GM12892 (cell line): ENCODE measurements around the gene BRF1.
"Not testable (repeated sequence)": the region's sequence is repeated elsewhere in the genome, so short reads cannot be mapped to it uniquely, and the experiment has no call there.

Experiments used
- DNase-seq: peaks from one replicate; pipeline ENCODE4 v3.0.0; 2011; ENCODE audit not compliant: insufficient read length
- FAIRE-seq: peaks from 2 replicates; lab custom pipeline; 2011; peaks lifted over from hg19 to GRCh38; lab: Jason Lieb, UNC
- POLR2A ChIP-seq: IDR thresholded peaks from 2 replicates; pipeline ENCODE4 v1.6.1; 2011; ENCODE audit warnings: low read depth, low read length, control low read depth
- POLR2AphosphoS5 ChIP-seq: IDR thresholded peaks from 2 replicates; pipeline ENCODE4 v1.6.1; 2011; ENCODE audit warnings: low read depth, low read length, control low read depth
- TAF1 ChIP-seq: IDR thresholded peaks from 2 replicates; pipeline ENCODE4 v1.6.1; 2011; ENCODE audit warnings: low read depth, mild to moderate bottlenecking, control low read depth, low read length, borderline replicate concordance

BRF1 gene

DNA sequence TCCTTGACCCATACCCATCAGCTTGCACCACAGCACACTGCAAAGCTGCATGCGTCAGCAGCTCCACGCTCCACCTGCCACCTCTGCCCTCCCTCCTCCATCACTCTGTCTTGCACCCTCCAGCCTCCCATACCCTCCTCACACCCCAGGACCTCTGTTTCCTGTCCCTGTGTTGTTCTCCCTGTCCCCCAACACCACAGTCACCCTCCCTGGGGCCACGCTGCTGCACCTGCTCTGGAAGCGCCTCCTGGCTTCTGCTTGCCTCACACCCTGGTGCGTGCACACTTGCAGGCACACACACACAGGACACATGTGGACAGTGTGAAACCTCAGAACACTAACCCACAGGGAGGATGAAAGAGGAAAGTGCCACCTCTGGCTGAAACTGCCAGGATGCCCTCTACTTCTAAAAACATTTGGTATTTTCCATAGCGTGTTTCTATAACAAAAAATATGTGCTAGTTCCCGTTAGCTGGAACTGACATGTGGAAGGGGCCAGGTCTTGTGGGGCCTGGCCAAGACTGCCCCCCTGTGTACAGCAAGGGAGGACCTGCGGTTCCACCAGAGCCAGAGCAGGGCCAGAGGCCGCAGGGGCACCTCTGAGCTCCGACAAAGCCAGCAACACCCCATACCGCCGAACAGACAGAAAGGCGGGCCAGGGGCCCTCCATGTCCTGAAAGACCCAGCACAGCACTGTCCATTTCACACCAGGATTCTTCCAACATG is 10.0 kb downstream of the BRF1 start:
- TF ChIP-seq POLR2AphosphoS5 (no peak), TAF1 (no peak), POLR2A (no peak)
- DNase-seq: no peak
- no peak for FAIRE-seq

DNA sequence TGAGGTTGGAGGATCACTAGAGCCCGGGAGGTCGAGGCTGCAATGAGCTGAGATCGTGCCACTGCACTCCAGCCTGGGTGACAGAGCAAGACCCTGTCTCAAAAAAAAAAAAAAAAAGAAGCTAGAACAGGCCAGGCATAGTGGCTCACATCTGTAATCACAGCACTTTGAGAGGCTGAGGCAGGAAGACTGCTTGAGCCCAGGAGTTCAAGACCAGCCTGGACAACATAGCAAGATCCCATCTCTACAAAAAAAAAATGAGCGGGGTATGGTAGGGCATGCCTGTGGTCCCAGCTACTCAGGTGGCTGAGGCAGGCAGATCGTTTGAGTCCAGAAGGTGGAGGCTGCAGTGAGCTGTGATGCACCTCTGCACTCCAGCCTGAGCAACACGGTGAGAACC is 11.9 kb downstream of the BRF1 start:
- not testable (repeated sequence) for FAIRE-seq

DNA sequence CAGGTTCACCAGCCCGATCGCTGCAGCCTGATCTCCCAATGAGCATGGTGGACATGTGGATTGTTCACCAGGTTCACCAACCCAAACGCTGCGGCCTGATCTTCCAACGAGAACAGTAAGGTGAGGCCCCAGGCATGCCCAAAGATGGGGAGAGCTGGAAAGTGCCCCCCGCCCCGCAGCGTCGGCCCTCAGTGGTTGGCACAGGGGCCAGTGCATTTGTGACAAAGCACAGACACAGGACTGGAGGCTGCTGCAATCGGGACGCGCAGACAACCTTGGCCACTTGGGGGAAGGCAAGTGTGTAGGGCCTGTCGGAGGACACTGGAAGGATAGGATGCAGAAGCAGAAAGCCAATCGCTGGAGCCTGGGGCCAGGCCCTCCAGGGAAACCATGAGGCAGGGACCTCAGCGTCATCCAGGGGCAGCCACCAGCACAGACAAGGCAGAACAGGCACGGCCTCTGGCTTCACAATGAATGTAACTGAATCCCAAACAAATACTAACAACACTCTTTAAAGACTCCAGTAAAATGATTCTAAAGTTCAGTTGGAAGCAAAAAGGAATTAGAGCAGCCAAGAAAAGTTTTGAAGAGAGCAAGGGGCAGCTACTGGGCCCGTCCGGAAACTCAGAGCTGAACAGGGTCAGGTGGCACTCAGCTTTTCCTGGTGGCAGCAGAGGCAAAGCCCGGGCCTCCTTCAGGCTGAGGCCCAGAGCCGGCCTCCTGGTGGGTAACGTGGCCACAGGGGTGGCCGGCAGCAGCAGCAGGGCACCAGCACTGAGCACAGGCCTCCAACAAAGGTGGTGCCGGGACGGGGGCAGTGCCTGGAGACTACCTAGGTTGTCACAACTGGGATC is 13.3 kb downstream of the BRF1 start:
- FAIRE-seq (no peak), DNase-seq (no peak)
- no peak for TF ChIP-seq POLR2AphosphoS5
- no peak for TF ChIP-seq POLR2A
- TF ChIP-seq TAF1: no peak

More for the DNA sequence above, 11.9 kb downstream of the BRF1 start:
- not testable (repeated sequence) for DNase-seq

DNA sequence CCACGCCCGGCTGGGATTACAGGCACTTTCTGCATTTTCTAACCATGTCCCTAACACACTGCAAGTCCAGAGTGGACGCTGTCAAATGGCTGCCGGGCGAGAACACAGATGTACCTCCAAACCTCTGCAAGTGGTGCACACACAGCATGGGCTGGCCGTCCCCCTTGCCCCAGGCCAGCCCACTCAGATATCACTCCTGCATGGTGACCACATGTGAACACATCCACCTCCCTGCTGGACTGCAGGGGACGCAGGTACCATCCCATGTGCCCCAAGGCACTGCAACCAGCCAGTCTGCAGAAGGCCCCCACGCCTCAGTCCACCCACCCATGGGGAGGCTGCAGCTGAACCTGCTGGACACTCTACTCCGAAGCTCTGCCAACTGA is 14.0 kb downstream of the BRF1 start:
- FAIRE-seq (no peak), DNase-seq (no peak)
- no peak for TF ChIP-seq POLR2A

DNA sequence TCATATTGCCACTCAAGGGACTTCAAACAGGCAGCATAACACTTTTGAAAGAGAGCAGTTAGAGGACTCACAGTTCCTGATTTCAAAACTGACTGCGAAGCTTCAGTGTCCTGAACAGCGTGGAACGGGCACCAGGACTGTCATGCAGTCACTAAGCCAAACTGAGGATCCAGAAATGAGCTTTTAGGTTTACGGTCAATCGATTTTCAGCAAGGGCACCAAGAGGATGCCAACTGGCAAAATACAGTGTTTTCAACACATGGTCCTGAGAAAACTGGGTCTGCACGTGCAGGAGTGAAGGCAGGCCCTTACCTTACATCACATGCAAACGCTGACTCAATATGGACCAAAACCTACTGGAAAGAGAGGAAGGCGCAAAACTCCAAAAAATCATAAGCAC is 15.6 kb downstream of the BRF1 start:
- FAIRE-seq (no peak), DNase-seq (no peak)

DNA sequence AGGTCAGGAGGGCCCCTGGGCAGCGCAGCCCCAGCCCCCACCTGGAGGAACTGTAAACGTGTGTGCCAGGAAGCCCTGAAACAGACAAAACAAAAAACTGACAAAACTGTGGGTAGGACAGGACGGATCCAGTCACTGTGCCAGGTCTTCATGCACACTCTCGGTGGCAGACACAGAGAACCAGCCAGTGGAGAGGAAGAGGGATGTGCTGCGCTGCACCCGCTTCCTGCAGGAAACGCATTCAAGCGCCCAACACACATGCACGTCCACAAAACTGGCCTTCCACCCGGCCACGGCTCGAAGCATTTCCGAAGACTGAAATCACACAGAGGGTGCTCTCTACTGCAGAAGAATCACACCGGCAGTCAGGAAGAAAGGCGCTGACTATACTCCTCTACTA is 16.9 kb downstream of the BRF1 start:
- DNase-seq (no peak), FAIRE-seq (no peak)
- no peak for TF ChIP-seq POLR2A
- no peak for TF ChIP-seq POLR2AphosphoS5
- no peak for TF ChIP-seq TAF1

More for the DNA sequence above, 15.6 kb downstream of the BRF1 start:
- no peak for TF ChIP-seq TAF1
- no peak for TF ChIP-seq POLR2A
- TF ChIP-seq POLR2AphosphoS5: no peak

DNA sequence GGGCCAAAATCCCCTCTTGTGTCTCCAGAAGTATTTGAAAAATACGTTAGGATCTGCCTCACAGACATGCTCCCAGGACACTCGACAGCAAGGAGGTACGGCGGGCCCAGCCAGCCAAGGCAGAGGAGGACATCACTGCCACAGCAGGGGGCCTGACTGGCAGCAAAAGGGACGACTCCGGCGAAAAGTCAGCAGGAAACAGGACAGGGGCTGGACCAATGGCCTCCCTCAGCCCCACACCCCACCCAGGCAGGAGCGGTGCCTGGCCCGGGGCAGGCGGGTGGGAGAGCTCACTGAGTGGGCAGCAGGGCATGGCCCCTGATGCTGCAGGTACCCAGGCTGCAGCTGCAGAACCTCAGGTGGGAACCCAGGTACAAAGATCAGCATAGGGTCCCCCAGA is 17.8 kb downstream of the BRF1 start:
- FAIRE-seq (no peak), DNase-seq (no peak)
- TF ChIP-seq POLR2AphosphoS5: no peak
- TF ChIP-seq POLR2A: no peak
- TF ChIP-seq TAF1: no peak

DNA sequence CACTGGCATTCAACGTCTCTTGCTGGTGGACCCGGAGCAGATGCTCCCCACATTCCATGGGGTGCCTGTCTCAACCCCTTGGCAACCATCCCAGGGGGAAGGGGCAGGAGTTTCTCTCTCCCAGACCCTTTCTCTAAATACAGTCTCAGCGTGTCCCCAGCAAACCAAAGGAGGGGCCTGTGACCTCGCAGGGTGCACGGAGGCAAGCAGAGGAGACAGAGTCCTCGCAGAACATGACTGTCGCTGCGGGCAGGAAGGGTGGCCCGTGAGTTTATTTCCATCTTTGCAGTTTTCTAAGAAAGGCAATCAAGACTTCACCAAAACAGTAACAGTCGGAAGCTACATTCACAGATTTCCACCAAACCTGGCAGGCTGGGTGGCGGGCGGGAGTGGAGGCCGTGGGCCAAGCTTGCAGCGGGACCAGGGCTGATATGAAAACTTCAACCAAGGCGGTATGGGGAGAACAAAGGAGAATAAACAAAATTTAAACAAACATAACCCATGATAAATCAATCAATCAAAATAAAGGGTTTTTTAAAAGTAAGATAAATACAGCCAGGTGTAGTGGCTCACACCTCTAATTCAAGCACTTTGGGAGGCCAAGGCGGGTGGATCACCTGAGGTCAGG is 18.6 kb downstream of the BRF1 start:
- FAIRE-seq (no peak), DNase-seq (no peak)
- TF ChIP-seq POLR2A (no peak), POLR2AphosphoS5 (no peak), TAF1 (no peak)

DNA sequence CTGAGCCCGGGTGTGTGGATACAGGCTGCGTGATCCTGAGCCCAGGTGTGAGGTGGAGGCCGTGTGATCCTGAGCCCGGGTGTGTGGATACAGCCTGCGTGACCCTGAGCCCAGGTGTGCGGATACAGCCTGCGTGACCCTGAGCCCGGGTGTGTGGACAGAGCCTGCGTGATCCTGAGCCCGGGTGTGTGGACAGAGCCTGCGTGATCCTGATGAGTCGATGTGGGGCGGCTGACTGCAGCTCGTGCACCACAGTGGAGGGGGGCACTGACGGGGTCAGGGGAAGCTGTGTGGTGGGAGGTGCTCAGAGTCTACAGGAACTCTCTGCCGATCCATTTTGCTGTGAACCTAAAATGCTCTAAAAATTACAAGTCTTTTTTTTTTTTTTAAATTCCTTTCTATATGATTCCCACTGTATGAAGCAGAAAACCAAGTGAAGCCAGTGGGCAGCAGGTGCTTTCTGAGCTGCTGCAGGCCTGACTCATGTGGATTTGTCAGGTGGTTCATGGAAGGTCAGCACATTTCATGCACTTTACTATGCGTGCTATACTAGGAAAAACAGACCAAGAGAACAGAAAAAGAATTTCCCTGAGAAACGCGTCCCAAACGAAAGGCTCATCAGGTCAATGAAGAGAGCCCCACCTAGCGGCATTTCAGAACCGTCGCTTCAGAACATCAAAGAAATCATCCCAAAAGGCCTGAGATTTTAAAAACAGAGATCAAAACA is 19.3 kb downstream of the BRF1 start:
- TF ChIP-seq POLR2A (no peak), TAF1 (no peak), POLR2AphosphoS5 (no peak)
- FAIRE-seq (peak; percentile 70), DNase-seq (no peak)

DNA sequence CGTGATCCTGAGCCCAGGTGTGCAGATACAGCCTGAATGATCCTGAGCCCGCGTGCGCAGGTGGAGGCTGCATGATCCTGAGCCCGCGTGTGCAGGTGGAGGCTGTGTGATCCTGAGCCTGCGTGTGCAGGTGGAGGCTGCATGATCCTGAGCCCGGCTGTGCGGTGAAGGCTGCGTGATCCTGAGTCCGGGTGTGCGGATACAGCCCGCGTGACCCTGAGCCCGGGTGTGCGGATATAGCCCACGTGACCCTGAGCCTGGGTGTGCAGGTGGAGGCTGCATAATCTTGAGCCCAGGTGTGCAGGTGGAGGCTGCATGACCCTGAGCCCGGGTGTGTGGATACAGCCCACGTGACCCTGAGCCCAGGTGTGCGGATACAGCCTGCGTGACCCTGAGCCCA is 20.3 kb downstream of the BRF1 start:
- FAIRE-seq (no peak), DNase-seq (no peak)
- no peak for TF ChIP-seq POLR2AphosphoS5
- TF ChIP-seq POLR2A: no peak
- no peak for TF ChIP-seq TAF1

DNA sequence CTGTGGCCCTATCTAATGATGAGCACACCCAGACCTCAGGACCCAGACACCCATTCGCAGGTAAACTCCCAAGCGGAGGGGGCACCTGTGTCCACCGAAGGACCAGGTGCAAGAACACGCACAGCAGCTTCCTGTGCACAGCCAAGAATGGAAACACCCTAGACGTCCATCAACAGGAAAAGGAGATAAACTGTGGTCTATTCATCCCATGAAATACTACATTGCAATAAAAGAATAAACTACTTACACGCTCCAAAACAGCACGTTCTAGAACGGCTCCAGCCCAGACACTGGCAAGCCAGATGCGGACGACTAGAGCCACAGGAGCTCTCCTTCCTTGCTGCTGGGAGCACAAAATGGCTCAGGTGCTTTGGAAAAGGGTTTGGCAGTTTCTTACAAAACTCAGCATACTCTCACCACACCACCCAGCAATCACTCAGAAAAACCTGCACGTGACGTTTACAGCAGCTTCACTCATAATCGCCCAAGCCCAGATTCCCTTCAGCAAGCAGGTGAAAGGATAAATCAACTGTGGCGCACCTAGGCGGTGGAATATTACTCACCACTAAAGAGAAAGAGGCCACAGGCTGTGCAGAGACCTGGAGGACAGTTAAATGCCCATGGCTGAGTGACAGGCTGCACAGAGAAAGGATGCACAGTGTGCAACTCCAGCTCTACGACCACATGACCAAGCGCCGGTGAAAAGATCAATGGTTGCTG is 21.0 kb downstream of the BRF1 start:
- TF ChIP-seq POLR2A (no peak), TAF1 (no peak), POLR2AphosphoS5 (no peak)
- FAIRE-seq: no peak
- no peak for DNase-seq

DNA sequence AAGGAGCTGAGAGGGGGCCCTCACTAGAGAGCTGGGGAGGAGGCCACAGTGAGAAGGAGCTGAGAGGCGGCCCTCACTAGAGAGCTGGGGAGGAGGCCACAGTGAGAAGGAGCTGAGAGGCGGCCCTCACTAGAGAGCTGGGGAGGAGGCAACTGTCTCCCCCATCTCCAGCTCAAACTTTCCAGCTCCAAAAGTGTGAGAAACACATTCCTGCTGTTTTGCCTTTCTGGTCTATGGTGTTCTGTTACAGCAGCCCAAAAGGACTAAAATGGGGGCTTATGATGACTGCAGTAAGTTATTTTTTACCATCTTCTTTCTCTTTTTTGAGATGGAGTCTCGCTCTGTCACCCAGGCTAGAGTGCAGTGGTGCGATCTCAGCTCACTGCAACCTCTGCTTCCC is 23.4 kb downstream of the BRF1 start:
- FAIRE-seq, DNase-seq: not testable (repeated sequence)
